ENCODE results near the gene ACTRT2.

- TF ChIP-seq EZH2 (IDR thresholded peaks at IDR 0.05; ENCODE audit: low read length, unreplicated experiment) = no peak
- TF ChIP-seq CTCF (conservative IDR thresholded peaks at IDR 0.05; ENCODE audit: low read depth, low read length) = no peak
Measured at GRCh38 chr1:3070644-3071564, 49.6 kb downstream of the ACTRT2 start.

Measured in PC-3 (cell line).